Prostate gland (tissue), 2 donors: ENCODE results near the gene SSR1. TPM values are rescaled to one million over a fixed set of nuclear protein-coding genes. Genes with fewer than 3 reads are reported as not detected.

Experiments used
- DNase-seq: peaks from one replicate; pipeline ENCODE4 v3.0.0-alpha.2; 2019; ENCODE audit warnings: low spot score
- H3K27ac ChIP-seq, 2 donors: fragments of 200-600 bp; sonication (generic); 2 replicates each; pipeline ENCODE4 v1.5.1; 2017 to 2019
- H3K27me3 ChIP-seq: fragments of 200-600 bp; sonication (generic); replicated peaks from 2 replicates; pipeline ENCODE4 v1.5.1; 2019; ENCODE audit not compliant: insufficient read depth
- H3K36me3 ChIP-seq, 2 donors: fragments of 200-600 bp; sonication (generic); 1 replicate in 1 of 2; 2 replicates in 1 of 2; pipeline versions ENCODE4 v1.5.1 to v1.8.1; 2017 to 2019
- H3K4me1 ChIP-seq: fragments of 200-600 bp; sonication (generic); replicated peaks from 2 replicates; pipeline ENCODE4 v1.5.1; 2019
- H3K4me3 ChIP-seq, 2 donors: fragments of 200-600 bp; sonication (generic); 2 replicates each; pipeline ENCODE4 v1.5.1; 2017 to 2019
- H3K9me3 ChIP-seq: fragments of 200-600 bp; sonication (generic); 2 replicates; pipeline ENCODE4 v1.5.1; 2017
- CTCF ChIP-seq, 4 experiments: fragments of 200-600 bp in 2 of 4; fragments of 450-650 bp in 2 of 4; sonication (generic) in 2 of 4; IDR thresholded peaks; 1 replicate in 3 of 4; 2 replicates in 1 of 4; pipeline ENCODE4 v1.5.1; 2016 to 2019; ENCODE audit warnings: antibody characterized with exemption in 4 of 4, mild to moderate bottlenecking in 2 of 4, moderate library complexity in 2 of 4
- POLR2A ChIP-seq: fragments of 450-650 bp; IDR thresholded peaks from one replicate; pipeline ENCODE4 v1.6.1; 2016; ENCODE audit warnings: antibody characterized with exemption, mild to moderate bottlenecking
- POLR2AphosphoS5 ChIP-seq: sonication (generic); formaldehyde crosslinking; IDR thresholded peaks from one replicate; pipeline ENCODE4 v1.6.1; 2017; ENCODE audit warnings: antibody characterized with exemption
- WGBS: methylation state at CpG from one replicate; pipeline ENCODE4 v1.1.5; 2018; 5-methylcytosine and 5-hydroxymethylcytosine counted together
- intact Hi-C: fragments of 100-400 bp; cut with DNase I; formaldehyde crosslinking; loops from one replicate; pipeline ENCODE4 v1.14.2; 2022
- total RNA-seq, 2 donors: library from RNA; depleted of rRNA; stranded (reverse); fragments of >200 nt; gene quantifications; one replicate each; pipeline ENCODE4 v1.1.0, GENCODE V29; 2016

SSR1 gene
- total RNA-seq, 2 donors from 2014 or later = 34.3 to 89.5 TPM

GRCh38 chr6:7222197-7222596 lies 90.8 kb downstream of the SSR1 start:
- Histone ChIP-seq H3K27me3 (no peaks in the 10 kb centered on the region), H3K36me3 (peaks cover 0 to 19% of the 10 kb centered on the region in 2 donors), H3K4me3 (no peak overlapping the region), H3K4me1 (peaks cover 8% of the 10 kb centered on the region), H3K9me3 (no peaks in the 10 kb centered on the region), H3K27ac (no peak overlapping the region)
- intact Hi-C loops = no loop called here
- no peak for DNase-seq
- TF ChIP-seq POLR2A (no peak), CTCF (IDR thresholded peaks at IDR 0.05) (no peak), POLR2AphosphoS5 (no peak)
- WGBS = 91% methylated on average over 5 of the region's 5 CpGs

GRCh38 chr6:7219310-7219709 lies 93.7 kb downstream of the SSR1 start:
- TF ChIP-seq CTCF (IDR thresholded peaks at IDR 0.05) (no peak), POLR2AphosphoS5 (no peak), POLR2A (no peak)
- intact Hi-C loops = no loop called here

GRCh38 chr6:7218406-7218988 lies 94.5 kb downstream of the SSR1 start:
- no peak for DNase-seq
- 84% methylated on average over 2 of the region's 2 CpGs for WGBS
- H3K27ac ChIP-seq = no peak overlapping the region
- no peaks in the 10 kb centered on the region for H3K27me3 ChIP-seq
- H3K4me3 ChIP-seq = no peak overlapping the region
- no peaks in the 10 kb centered on the region for H3K9me3 ChIP-seq
- no peaks in the 10 kb centered on the region for H3K36me3 ChIP-seq
- peaks cover 8% of the 10 kb centered on the region for H3K4me1 ChIP-seq
- TF ChIP-seq CTCF (IDR thresholded peaks at IDR 0.05) (no peak), POLR2AphosphoS5 (no peak), POLR2A (no peak)
- intact Hi-C loops = no loop called here

More at GRCh38 chr6:7219310-7219709, 93.7 kb downstream of the SSR1 start:
- Histone ChIP-seq H3K9me3 (no peaks in the 10 kb centered on the region), H3K4me1 (peaks cover 8% of the 10 kb centered on the region), H3K36me3 (no peaks in the 10 kb centered on the region), H3K27ac (no peak overlapping the region), H3K27me3 (no peaks in the 10 kb centered on the region), H3K4me3 (no peak overlapping the region)
- 79% methylated on average over 6 of the region's 6 CpGs for WGBS
- no peak for DNase-seq

Other genes starting within 250 kb of the SSR1 start
- gene RREB1, start 205.2 kb downstream of the SSR1 start, total RNA-seq = 10 to 100 TPM; 58.4 to 71.0 TPM
- gene CAGE1, start 76.5 kb upstream of the SSR1 start, total RNA-seq = 1 to 10 TPM in 1 of 2 donors, under 1 TPM in 1; 0.09 to 1.2 TPM
- 10 to 100 TPM; 17.5 to 25.8 TPM for gene RIOK1, start 76.6 kb upstream of the SSR1 start, total RNA-seq
- gene DSP, start 228.5 kb upstream of the SSR1 start, total RNA-seq = 100 to 1,000 TPM in 1 of 2 donors, 10 to 100 TPM in 1; 60.6 to 211 TPM